ENCODE measurements around the gene ADGRB2.

ADGRB2 gene

GRCh38 chr1:31793586-31794285, 29.6 kb upstream of the ADGRB2 start:
- no peak for DNase-seq (ENCODE audit: low spot score)

GRCh38 chr1:31793086-31793485, 28.9 kb upstream of the ADGRB2 start:
- no peak for DNase-seq (ENCODE audit: low spot score)

GRCh38 chr1:31792541-31792940, 28.4 kb upstream of the ADGRB2 start:
- DNase-seq (ENCODE audit: low spot score): no peak

GRCh38 chr1:31792116-31792515, 28.0 kb upstream of the ADGRB2 start:
- no peak for DNase-seq (ENCODE audit: low spot score)

- DNase-seq (ENCODE audit: low spot score): no peak
Observed at GRCh38 chr1:31791131-31791858, 27.2 kb upstream of the ADGRB2 start.

GRCh38 chr1:31790641-31791091, 26.5 kb upstream of the ADGRB2 start:
- no peak for DNase-seq (ENCODE audit: low spot score)

- DNase-seq (ENCODE audit: low spot score): no peak
Observed at GRCh38 chr1:31790140-31790539, 26.0 kb upstream of the ADGRB2 start.

GRCh38 chr1:31789259-31790065, 25.3 kb upstream of the ADGRB2 start:
- DNase-seq (ENCODE audit: low spot score): peak; percentile 96

GRCh38 chr1:31788825-31789256, 24.7 kb upstream of the ADGRB2 start:
- DNase-seq (ENCODE audit: low spot score): peak; percentile 42

GRCh38 chr1:31788138-31788824, 24.1 kb upstream of the ADGRB2 start:
- DNase-seq (ENCODE audit: low spot score): peak; percentile 90

- no peak for DNase-seq (ENCODE audit: low spot score)
Observed at GRCh38 chr1:31787786-31788137, 23.6 kb upstream of the ADGRB2 start.

GRCh38 chr1:31787261-31787660, 23.1 kb upstream of the ADGRB2 start:
- DNase-seq (ENCODE audit: low spot score): no peak

- no peak for DNase-seq (ENCODE audit: low spot score)
Observed at GRCh38 chr1:31786366-31787060, 22.4 kb upstream of the ADGRB2 start.

GRCh38 chr1:31785947-31786290, 21.8 kb upstream of the ADGRB2 start:
- DNase-seq (ENCODE audit: low spot score): no peak

GRCh38 chr1:31785020-31785946, 21.1 kb upstream of the ADGRB2 start:
- DNase-seq (ENCODE audit: low spot score): no peak

- DNase-seq (ENCODE audit: low spot score): no peak
Observed at GRCh38 chr1:31784356-31785019, 20.3 kb upstream of the ADGRB2 start.

- no peak for DNase-seq (ENCODE audit: low spot score)
Observed at GRCh38 chr1:31783846-31784245, 19.7 kb upstream of the ADGRB2 start.

- DNase-seq (ENCODE audit: low spot score): no peak
Observed at GRCh38 chr1:31782421-31783410, 18.6 kb upstream of the ADGRB2 start.

Measured in HuH-7 (cell line).